22Rv1 (cell line): ENCODE data around the gene TBCA.

Source experiments
- CTCF ChIP-seq: fragments of 450-650 bp; IDR thresholded peaks from 2 replicates; pipeline ENCODE4 v1.5.1; 2017; ENCODE audit warnings: mild to moderate bottlenecking
- ZFX ChIP-seq: fragments of 450-650 bp; IDR thresholded peaks from 2 replicates; pipeline ENCODE4 v1.6.1; 2017; ENCODE audit warnings: antibody characterized with exemption, borderline replicate concordance

- TF ChIP-seq CTCF (peak; percentile 94), ZFX (no peak)
Observed at GRCh38 chr5:77645158-77645994, 130.8 kb downstream of the TBCA start.
